IMR-90 (cell line): Measurements from ENCODE around the gene ABCB9. TPM values are rescaled to one million over a fixed set of nuclear protein-coding genes. Genes with fewer than 3 reads are reported as not detected.

Experiments
- ATAC-seq: fragments of 200-7000 bp; cut with Tn5 transposase; 2 replicates; pipeline ENCODE4 v1.9.1; 2020; ENCODE audit warnings: low read depth, mild to moderate bottlenecking, moderate library complexity
- BruUV-seq: library from RNA; stranded (reverse); fragments of 400-500 nt; replicated peaks from 2 replicates; lab custom pipeline; 2021; lab: Mats Ljungman, UMichigan
- CTCF ChIA-PET: fragments of 300-600 bp; formaldehyde crosslinking; extraction: SDS; loops from one replicate; lab custom pipeline; 2021; ENCODE audit warnings: antibody characterized with exemption; lab: Yijun Ruan, JAX
- POLR2A ChIA-PET: fragments of 300-600 bp; sonication (Branson Sonifier 250); formaldehyde crosslinking; loops from one replicate; lab custom pipeline; 2022; ENCODE audit warnings: antibody characterized with exemption; ENCODE audit not compliant: unreplicated experiment; lab: Charles Lee
- DNase-seq: peaks from one replicate; pipeline ENCODE4 v3.0.0; 2013
- H2AFZ ChIP-seq: replicated peaks from 2 replicates; pipeline ENCODE3; 2013; ENCODE audit warnings: low read length, mild to moderate bottlenecking; ENCODE audit not compliant: poor library complexity
- H2AK5ac ChIP-seq: 2 replicates; pipeline ENCODE4 v1.6.1; 2013; ENCODE audit warnings: low read depth, low read length, inconsistent platforms
- H2AK9ac ChIP-seq: replicated peaks from 2 replicates; pipeline ENCODE3; 2013; ENCODE audit warnings: mild to moderate bottlenecking, low read depth, low read length, moderate library complexity; ENCODE audit not compliant: poor library complexity
- H2BK120ac ChIP-seq: 2 replicates; pipeline ENCODE4 v1.6.1; 2013; ENCODE audit warnings: low read depth, low read length, inconsistent platforms
- H2BK15ac ChIP-seq: 3 replicates; pipeline ENCODE4 v1.6.1; 2013; ENCODE audit warnings: low read depth, low read length, inconsistent platforms
- H2BK20ac ChIP-seq: 2 replicates; pipeline ENCODE4 v1.6.1; 2013; ENCODE audit warnings: low read depth, mild to moderate bottlenecking, inconsistent platforms, low read length, moderate library complexity
- H2BK5ac ChIP-seq: 2 replicates; pipeline ENCODE4 v1.6.1; 2013; ENCODE audit warnings: mild to moderate bottlenecking, low read depth, low read length, inconsistent platforms; ENCODE audit not compliant: poor library complexity, severe bottlenecking
- H3K14ac ChIP-seq: replicated peaks from 2 replicates; pipeline ENCODE4 v1.6.1; 2013; ENCODE audit warnings: low read depth, low read length, inconsistent platforms
- H3K18ac ChIP-seq: 2 replicates; pipeline ENCODE4 v1.6.1; 2013; ENCODE audit warnings: low read depth, low read length, control low read depth
- H3K23ac ChIP-seq: 2 replicates; pipeline ENCODE4 v1.6.1; 2013; ENCODE audit warnings: low read depth, low read length, inconsistent platforms
- H3K27ac ChIP-seq: 2 replicates; pipeline ENCODE4 v1.5.1; 2013; ENCODE audit warnings: mild to moderate bottlenecking, control low read depth, low read length; ENCODE audit not compliant: insufficient read depth
- H3K27me3 ChIP-seq: 2 replicates; pipeline ENCODE4 v1.6.1; 2013; ENCODE audit warnings: low read length; ENCODE audit not compliant: control insufficient read depth, insufficient read depth
- H3K36me3 ChIP-seq: 2 replicates; pipeline ENCODE4 v1.6.1; 2013; ENCODE audit warnings: low read length, mixed read lengths; ENCODE audit not compliant: control insufficient read depth, insufficient read depth
- H3K4ac ChIP-seq: 2 replicates; pipeline ENCODE4 v1.6.1; 2013; ENCODE audit warnings: low read depth, low read length, inconsistent platforms
- H3K4me1 ChIP-seq: 2 replicates; pipeline ENCODE4 v1.6.1; 2013; ENCODE audit warnings: low read length, mixed read lengths; ENCODE audit not compliant: control insufficient read depth, insufficient read depth
- H3K4me2 ChIP-seq: 2 replicates; pipeline ENCODE4 v1.6.1; 2013; ENCODE audit warnings: low read depth, mild to moderate bottlenecking, control low read depth, low read length, moderate library complexity
- H3K4me3 ChIP-seq: 2 replicates; pipeline ENCODE4 v1.5.1; 2013; ENCODE audit warnings: low read depth, mild to moderate bottlenecking, control low read depth, low read length, moderate library complexity; ENCODE audit not compliant: insufficient read depth
- H3K56ac ChIP-seq: 2 replicates; pipeline ENCODE4 v1.6.1; 2013; ENCODE audit warnings: low read length, inconsistent platforms; ENCODE audit not compliant: insufficient read depth; ENCODE audit errors: extremely low read depth
- H3K79me1 ChIP-seq, 2 experiments: 2 replicates each; pipeline ENCODE4 v1.6.1; 2013; ENCODE audit warnings: low read length in 2 of 2, inconsistent platforms in 1 of 2, low read depth in 1 of 2
- H3K9ac ChIP-seq: 2 replicates; pipeline ENCODE4 v1.6.1; 2013; ENCODE audit warnings: low read depth, low read length, control low read depth
- H3K9me1 ChIP-seq: 2 replicates; pipeline ENCODE4 v1.6.1; 2013; ENCODE audit warnings: low read length, inconsistent platforms; ENCODE audit not compliant: insufficient read depth
- H3K9me3 ChIP-seq: 2 replicates; pipeline ENCODE4 v1.6.1; 2013; ENCODE audit warnings: low read length; ENCODE audit not compliant: control insufficient read depth, insufficient read depth
- H4K20me1 ChIP-seq: 2 replicates; pipeline ENCODE4 v1.6.1; 2013; ENCODE audit warnings: low read length, inconsistent platforms; ENCODE audit not compliant: insufficient read depth
- H4K5ac ChIP-seq: 2 replicates; pipeline ENCODE4 v1.6.1; 2013; ENCODE audit warnings: mild to moderate bottlenecking, low read depth, low read length, control low read depth
- H4K8ac ChIP-seq, 2 experiments: 2 replicates each; pipeline ENCODE4 v1.6.1; 2013; ENCODE audit warnings: low read depth in 2 of 2, low read length in 2 of 2, control low read depth in 1 of 2, inconsistent platforms in 1 of 2
- H4K91ac ChIP-seq: 2 replicates; pipeline ENCODE4 v1.6.1; 2013; ENCODE audit warnings: low read depth, low read length, inconsistent platforms; ENCODE audit not compliant: insufficient read depth
- BHLHE40 ChIP-seq: fragments of 150-350 bp; IDR thresholded peaks from 2 replicates; pipeline ENCODE4 v1.6.1; 2016; ENCODE audit warnings: mild to moderate bottlenecking, low read depth, low read length
- CEBPB ChIP-seq: IDR thresholded peaks from 2 replicates; pipeline ENCODE4 v1.6.1; 2012; ENCODE audit warnings: low read depth, low read length, improper control_type of control experiment
- CHD1 ChIP-seq: IDR thresholded peaks from 2 replicates; pipeline ENCODE4 v1.6.1; 2012; ENCODE audit warnings: low read depth, low read length, improper control_type of control experiment
- CTCF ChIP-seq: conservative IDR thresholded peaks from 2 replicates; pipeline ENCODE4 v1.5.1; 2012; ENCODE audit warnings: mild to moderate bottlenecking, low read depth, low read length, improper control_type of control experiment
- FOS ChIP-seq: fragments of 150-350 bp; IDR thresholded peaks from 2 replicates; pipeline ENCODE4 v1.6.1; 2016; ENCODE audit warnings: low read depth, low read length
- MAFK ChIP-seq: IDR thresholded peaks from 2 replicates; pipeline ENCODE4 v1.6.1; 2012; ENCODE audit warnings: low read depth, low read length, improper control_type of control experiment
- MAZ ChIP-seq: IDR thresholded peaks from 2 replicates; pipeline ENCODE4 v1.6.1; 2012; ENCODE audit warnings: low read depth, mild to moderate bottlenecking, low read length, improper control_type of control experiment, moderate library complexity, borderline replicate concordance
- MXI1 ChIP-seq: IDR thresholded peaks from 2 replicates; pipeline ENCODE4 v1.6.1; 2012; ENCODE audit warnings: low read depth, mild to moderate bottlenecking, low read length, moderate library complexity, borderline replicate concordance
- NFE2L2 ChIP-seq: fragments of 150-350 bp; IDR thresholded peaks from 2 replicates; pipeline ENCODE4 v1.6.1; 2016; ENCODE audit warnings: low read depth, mild to moderate bottlenecking, low read length
- POLR2A ChIP-seq: IDR thresholded peaks from 2 replicates; pipeline ENCODE4 v1.6.1; 2012; ENCODE audit warnings: mild to moderate bottlenecking, low read depth, low read length
- RAD21 ChIP-seq: IDR thresholded peaks from 2 replicates; pipeline ENCODE4 v1.6.1; 2012; ENCODE audit warnings: low read length, improper control_type of control experiment
- RCOR1 ChIP-seq: IDR thresholded peaks from 2 replicates; pipeline ENCODE4 v1.6.1; 2012; ENCODE audit warnings: mild to moderate bottlenecking, low read length, improper control_type of control experiment; ENCODE audit not compliant: insufficient replicate concordance
- RFX5 ChIP-seq: IDR thresholded peaks from 2 replicates; pipeline ENCODE4 v1.8.0; 2012; ENCODE audit warnings: low read depth, mild to moderate bottlenecking, low read length, moderate library complexity
- SMC3 ChIP-seq: fragments of 150-350 bp; IDR thresholded peaks from 2 replicates; pipeline ENCODE4 v1.6.1; 2016; ENCODE audit warnings: low read depth, mild to moderate bottlenecking, antibody characterized with exemption, low read length, moderate library complexity
- WGBS, 2 experiments: methylation state at CpG; one replicate each; pipeline versions ENCODE4 v1.1.5 to v1.1.7; 2013; ENCODE audit warnings: missing lambda C conversion rate in 2 of 2; ENCODE audit not compliant: insufficient read length in 1 of 2; ENCODE audit errors: extremely low coverage in 2 of 2; 5-methylcytosine and 5-hydroxymethylcytosine counted together
- dilution Hi-C: fragments of 300-500 bp; cut with HindIII; formaldehyde crosslinking; loops from one replicate; pipeline ENCODE4 v1.14.3; 2018; ENCODE audit warnings: low sequenced_read_pairs; ENCODE audit not compliant: unreplicated experiment
- in situ Hi-C: fragments of 300-500 bp; cut with MboI; formaldehyde crosslinking; loops from 3 replicates; pipeline ENCODE4 v1.14.3; 2019; ENCODE audit warnings: low sequenced_read_pairs, inconsistent platforms, mixed read lengths
- intact Hi-C: fragments of 100-400 bp; cut with micrococcal nuclease; formaldehyde crosslinking; loops from 2 replicates; pipeline ENCODE4 v1.10.0; 2022
- polyA plus RNA-seq, 3 experiments: library from polyadenylated mRNA; depleted of rRNA; stranded (reverse); fragments of >200 nt; gene quantifications; 2 replicates each; pipeline ENCODE4 v1.2.3, GENCODE V29; 2012; ENCODE audit warnings: low replicate concordance in 1 of 3
- total RNA-seq: library from RNA; depleted of rRNA; stranded (reverse); fragments of >200 nt; gene quantifications from 2 replicates; pipeline ENCODE4 v1.2.3, GENCODE V29; 2012
- TF ChIP-seq, protein P1 (sequence below): fragments of 150-350 bp; IDR thresholded peaks from 2 replicates; pipeline ENCODE4 v1.6.1; 2016; ENCODE audit warnings: low read depth, mild to moderate bottlenecking, low read length, moderate library complexity, borderline replicate concordance
- TF ChIP-seq, protein P2 (sequence below): fragments of 150-350 bp; IDR thresholded peaks from 2 replicates; pipeline ENCODE4 v1.6.1; 2017; ENCODE audit warnings: mild to moderate bottlenecking, antibody characterized with exemption, low read length, low read depth

Gene ABCB9
- total and polyA plus RNA-seq, 2 of the 4 experiments (the other 2 are of a cell fraction) = 5.6 to 8.3 TPM

DNA sequence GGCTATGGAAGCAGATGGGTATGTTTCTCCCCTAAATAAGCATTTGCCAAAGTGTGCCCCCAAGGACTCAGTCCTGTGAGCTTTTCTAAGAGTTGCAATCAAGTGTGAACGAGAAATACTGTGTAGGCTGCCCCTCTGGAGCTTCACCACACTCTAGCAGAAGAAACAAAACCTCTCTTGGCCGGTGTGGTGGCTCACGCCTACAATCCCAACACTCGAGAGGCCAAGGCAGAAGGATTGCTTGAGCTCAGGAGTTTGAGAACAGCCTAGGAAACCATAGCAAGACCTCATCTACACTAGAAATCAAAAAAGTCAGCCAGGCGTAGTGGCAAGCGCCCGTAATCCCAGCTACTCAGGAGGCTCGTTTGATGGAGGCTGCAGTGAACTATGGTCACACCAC, 80.1 kb downstream of the ABCB9 start:
- intact Hi-C loops (no loop called here), in situ Hi-C loops (no loop called here), dilution Hi-C loops (no loop called here)
- H2BK20ac ChIP-seq = no peak overlapping the region
- H4K5ac ChIP-seq = no peak overlapping the region
- DNase-seq (no peak), ATAC-seq (no peak)
- H3K4me2 ChIP-seq = no peak overlapping the region
- no peaks in the 10 kb centered on the region for H3K36me3 ChIP-seq
- CTCF ChIA-PET = no interaction called here
- no TSS peak for BruUV-seq
- H3K23ac ChIP-seq = no peak overlapping the region
- POLR2A ChIA-PET = no interaction called here
- H4K91ac ChIP-seq = no peak overlapping the region
- no peak overlapping the region for H3K4ac ChIP-seq
- H4K8ac ChIP-seq = no peak overlapping the region
- H2AFZ ChIP-seq = no peak overlapping the region
- H3K56ac ChIP-seq = no peak overlapping the region; the same call in 1 of the 2 replicates
- H2BK5ac ChIP-seq = no peak overlapping the region
- no peak overlapping the region for H2BK15ac ChIP-seq
- peaks cover 22 to 84% of the 10 kb centered on the region in 2 experiments; a peak in 3 of 4 replicates for H3K79me1 ChIP-seq
- no peak overlapping the region for H3K27ac ChIP-seq
- H3K4me1 ChIP-seq = peaks cover 25% of the 10 kb centered on the region
- H3K14ac ChIP-seq = no peak overlapping the region
- peaks cover 38% of the 10 kb centered on the region for H3K9me1 ChIP-seq
- H2AK9ac ChIP-seq = no peak overlapping the region
- no peak overlapping the region for H3K9ac ChIP-seq
- H3K27me3 ChIP-seq = no peaks in the 10 kb centered on the region
- 100% methylated on average over 2 of the region's 8 CpGs; no CpG with 5 or more reads in 1 of the 2 experiments for WGBS, 2 experiments
- H3K18ac ChIP-seq = no peak overlapping the region
- peaks cover 81% of the 10 kb centered on the region for H4K20me1 ChIP-seq
- TF ChIP-seq FOS (no peak), RAD21 (no peak), SMC3 (no peak), POLR2A (no peak), RCOR1 (no peak), MAZ (no peak), CEBPB (no peak), CHD1 (no peak), MAFK (no peak), CTCF (no peak), MXI1 (no peak), RFX5 (no peak), BHLHE40 (no peak), NFE2L2 (no peak)
- TF ChIP-seq, protein P1, sequence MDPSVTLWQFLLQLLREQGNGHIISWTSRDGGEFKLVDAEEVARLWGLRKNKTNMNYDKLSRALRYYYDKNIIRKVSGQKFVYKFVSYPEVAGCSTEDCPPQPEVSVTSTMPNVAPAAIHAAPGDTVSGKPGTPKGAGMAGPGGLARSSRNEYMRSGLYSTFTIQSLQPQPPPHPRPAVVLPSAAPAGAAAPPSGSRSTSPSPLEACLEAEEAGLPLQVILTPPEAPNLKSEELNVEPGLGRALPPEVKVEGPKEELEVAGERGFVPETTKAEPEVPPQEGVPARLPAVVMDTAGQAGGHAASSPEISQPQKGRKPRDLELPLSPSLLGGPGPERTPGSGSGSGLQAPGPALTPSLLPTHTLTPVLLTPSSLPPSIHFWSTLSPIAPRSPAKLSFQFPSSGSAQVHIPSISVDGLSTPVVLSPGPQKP = no peak
- TF ChIP-seq, protein P2, sequence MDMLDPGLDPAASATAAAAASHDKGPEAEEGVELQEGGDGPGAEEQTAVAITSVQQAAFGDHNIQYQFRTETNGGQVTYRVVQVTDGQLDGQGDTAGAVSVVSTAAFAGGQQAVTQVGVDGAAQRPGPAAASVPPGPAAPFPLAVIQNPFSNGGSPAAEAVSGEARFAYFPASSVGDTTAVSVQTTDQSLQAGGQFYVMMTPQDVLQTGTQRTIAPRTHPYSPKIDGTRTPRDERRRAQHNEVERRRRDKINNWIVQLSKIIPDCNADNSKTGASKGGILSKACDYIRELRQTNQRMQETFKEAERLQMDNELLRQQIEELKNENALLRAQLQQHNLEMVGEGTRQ = no peak
- no peak overlapping the region for H3K4me3 ChIP-seq
- no peaks in the 10 kb centered on the region for H3K9me3 ChIP-seq
- H2BK120ac ChIP-seq = no peak overlapping the region
- H2AK5ac ChIP-seq = 0 out of 2 replicates have a peak overlapping the region, but pooled peaks have one; percentile 53
